Psoas muscle (tissue), 8 donors: ENCODE measurements around the gene ACAD9. TPM values are rescaled to one million over a fixed set of nuclear protein-coding genes. Genes with fewer than 3 reads are reported as not detected.
A peak's percentile ranks its signal among the peaks of the same experiment; 100 is the strongest.
"Not testable (repeated sequence)": the region's sequence is repeated elsewhere in the genome, so short reads cannot be mapped to it uniquely, and the experiment has no call there.

Experiments used
- ATAC-seq, 4 donors: fragments of 200-7000 bp; cut with Tn5 transposase; one replicate each; pipeline ENCODE4 v1.9.1; 2020; ENCODE audit warnings: moderate library complexity in 3 of 4, mild to moderate bottlenecking in 2 of 4
- DNase-seq, 2 donors: peaks; one replicate each; pipeline ENCODE4 v3.0.0-alpha.2; 2020
- H3K27ac ChIP-seq: fragments of 200-600 bp; one replicate; pipeline ENCODE4 v1.8.0; 2022
- H3K27me3 ChIP-seq, 3 donors: fragments of 200-600 bp in 1 of 3; one replicate each; pipeline versions ENCODE4 v1.6.1 to v1.8.0; 2013 to 2022; ENCODE audit warnings: low read length in 2 of 3, mild to moderate bottlenecking in 2 of 3, moderate library complexity in 1 of 3; ENCODE audit not compliant: insufficient read depth in 3 of 3
- H3K36me3 ChIP-seq, 2 donors: fragments of 200-600 bp in 1 of 2; one replicate each; pipeline versions ENCODE4 v1.6.1 to v1.8.0; 2013 to 2022; ENCODE audit warnings: low read depth in 1 of 2, mild to moderate bottlenecking in 1 of 2, moderate library complexity in 1 of 2; ENCODE audit not compliant: insufficient read depth in 1 of 2
- H3K4me1 ChIP-seq: fragments of 200-600 bp; one replicate; pipeline ENCODE4 v1.8.0; 2022
- H3K4me3 ChIP-seq: fragments of 200-600 bp; one replicate; pipeline ENCODE4 v1.8.0; 2022; ENCODE audit warnings: mild to moderate bottlenecking
- H3K9me3 ChIP-seq: fragments of 200-600 bp; one replicate; pipeline ENCODE4 v1.8.0; 2022
- WGBS, 3 donors: extraction: QIAGEN DNeasy Blood & Tissue Kit; methylation state at CpG; one replicate each; pipeline versions ENCODE4 v1.1.6 to v1.1.7; 2013; 5-methylcytosine and 5-hydroxymethylcytosine counted together
- intact Hi-C, 2 donors: fragments of 100-400 bp; cut with DNase I; formaldehyde crosslinking; loops; one replicate each; pipeline versions ENCODE4 v1.11.0 to v1.14.2; 2022
- long read RNA-seq, 2 donors: library from polyadenylated mRNA; unstranded; transcript quantifications; one replicate each; pipeline ENCODE4 v2.0.0, GENCODE V29; 2021
- polyA plus RNA-seq, 3 donors: library from polyadenylated mRNA; stranded (reverse); fragments of 200-250 nt; gene quantifications; one replicate each; pipeline ENCODE4 v1.2.3, GENCODE V29; 2013
- total RNA-seq, 4 donors: library from RNA; stranded (reverse); fragmentation: NEBNext Ultra II Directional in 2 of 4; extraction: Animal tissue kit (Norgen Biotek cat#: 25700) in 2 of 4; gene quantifications; one replicate each; pipeline versions ENCODE4 v1.2.1 to v1.2.4, GENCODE V29; 2021 to 2023
- TF ChIP-seq, protein P1 (sequence below): fragments of 200-600 bp; IDR thresholded peaks from one replicate; pipeline ENCODE4 v1.8.0; 2022; ENCODE audit warnings: antibody characterized with exemption
- donor health status: healthy with polysubstance abuse.
- donor health status: DM: no; HTN: no; CAD: no; lungs with moderate emphysema.
- donor health status: Bipolar disorder and iron deficiency.
- donor health status: healthy.
- donor health status: DM: yes; HTN: yes; CAD: no.
- donor health status: DM: no; HTN: no; CAD: no.
- donor health status: DM: no; HTN: no; CAD: no.
- donor health status: DM: yes; HTN: yes; CAD: no.

ACAD9 gene
- total RNA-seq, result 10 to 100 TPM; 23.9 to 47.8 (median 32.6) TPM
- 10 to 100 TPM; 17.0 to 30.0 (median 23.4) TPM for polyA plus RNA-seq
- long read RNA-seq, donor 1, transcript ACAD9-201 (18 exons, 2,454 nt), result major isoform, 14 of 21 reads
- long read RNA-seq, donor 1, partial matches to known transcripts, result 1 of 21 reads
- long read RNA-seq, donor 1, other reads (novel, unspliced or antisense), result 5 of 21 reads
- long read RNA-seq, donor 2, transcript ACAD9-201 (18 exons, 2,454 nt), result major isoform, 36 of 63 reads
- long read RNA-seq, donor 2, partial matches to known transcripts, result 10 of 63 reads
- long read RNA-seq, donor 2, other reads (novel, unspliced or antisense), result 14 of 63 reads

DNA sequence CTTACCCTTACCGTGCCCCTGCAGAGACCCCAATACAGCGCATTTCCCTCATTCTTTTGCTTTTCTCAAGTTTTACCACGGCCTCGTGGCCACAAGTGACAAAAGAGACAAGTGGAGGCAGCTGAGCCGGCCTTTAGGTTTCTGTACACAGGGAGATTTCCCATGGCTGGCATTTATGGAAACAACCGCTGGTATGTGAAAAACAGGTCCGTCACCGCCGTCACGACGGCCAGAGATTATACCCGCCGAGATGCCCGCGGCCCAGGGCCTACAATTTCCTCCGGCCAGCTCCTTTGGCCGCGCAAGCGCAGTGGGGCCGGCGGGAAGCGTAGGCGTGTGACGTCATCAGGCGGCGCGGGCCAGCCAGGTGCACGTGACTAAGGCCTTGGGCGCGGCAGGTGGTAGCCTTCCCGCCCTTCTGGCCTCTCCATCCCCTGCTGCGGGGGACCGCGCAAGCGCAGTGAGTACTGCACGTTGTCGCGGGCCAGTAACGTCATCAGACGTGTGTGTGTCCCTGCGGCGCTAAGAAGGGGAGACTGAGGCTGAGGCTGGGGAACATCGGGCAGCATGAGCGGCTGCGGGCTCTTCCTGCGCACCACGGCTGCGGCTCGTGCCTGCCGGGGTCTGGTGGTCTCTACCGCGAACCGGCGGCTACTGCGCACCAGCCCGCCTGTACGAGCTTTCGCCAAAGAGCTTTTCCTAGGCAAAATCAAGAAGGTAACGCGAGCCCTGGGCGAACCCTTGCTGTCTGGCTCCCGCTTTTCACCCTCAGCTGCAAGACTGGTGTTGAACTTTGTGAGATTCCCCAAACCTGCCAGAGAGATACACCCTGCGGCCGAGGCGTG is at the start of gene ACAD9:
TSS of gene ACAD9 (plus strand) at position 496 of the 845 bp plus-strand sequence. CDS start at position 568, 72 bp downstream.
- H3K36me3 ChIP-seq, result peaks cover 4 to 9% of the 10 kb centered on the region in 2 donors
- peak within 1 kb of the TSS; percentile 93 for H3K4me3 ChIP-seq
- intact Hi-C loops, result loop anchor here (1.0 to 5.0 kb wide), 3 partner anchors 34 to 197 kb away; no protein-coding TSS in a partner anchor
- peak; percentile 97 to 99 for DNase-seq
- H3K9me3 ChIP-seq, result no peaks in the 10 kb centered on the region
- WGBS, 3 donors, result 0 to 1% (median 0%) methylated on average over 64 to 65 of the region's 65 CpGs
- peak within 1 kb of the TSS; percentile 97 for H3K27ac ChIP-seq
- H3K4me1 ChIP-seq, result peaks cover 44% of the 10 kb centered on the region
- no peaks in the 10 kb centered on the region for H3K27me3 ChIP-seq
- peak; percentile 91 to 96 (median 94) for ATAC-seq
- TF ChIP-seq, protein P1, sequence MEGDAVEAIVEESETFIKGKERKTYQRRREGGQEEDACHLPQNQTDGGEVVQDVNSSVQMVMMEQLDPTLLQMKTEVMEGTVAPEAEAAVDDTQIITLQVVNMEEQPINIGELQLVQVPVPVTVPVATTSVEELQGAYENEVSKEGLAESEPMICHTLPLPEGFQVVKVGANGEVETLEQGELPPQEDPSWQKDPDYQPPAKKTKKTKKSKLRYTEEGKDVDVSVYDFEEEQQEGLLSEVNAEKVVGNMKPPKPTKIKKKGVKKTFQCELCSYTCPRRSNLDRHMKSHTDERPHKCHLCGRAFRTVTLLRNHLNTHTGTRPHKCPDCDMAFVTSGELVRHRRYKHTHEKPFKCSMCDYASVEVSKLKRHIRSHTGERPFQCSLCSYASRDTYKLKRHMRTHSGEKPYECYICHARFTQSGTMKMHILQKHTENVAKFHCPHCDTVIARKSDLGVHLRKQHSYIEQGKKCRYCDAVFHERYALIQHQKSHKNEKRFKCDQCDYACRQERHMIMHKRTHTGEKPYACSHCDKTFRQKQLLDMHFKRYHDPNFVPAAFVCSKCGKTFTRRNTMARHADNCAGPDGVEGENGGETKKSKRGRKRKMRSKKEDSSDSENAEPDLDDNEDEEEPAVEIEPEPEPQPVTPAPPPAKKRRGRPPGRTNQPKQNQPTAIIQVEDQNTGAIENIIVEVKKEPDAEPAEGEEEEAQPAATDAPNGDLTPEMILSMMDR, result no peak

DNA sequence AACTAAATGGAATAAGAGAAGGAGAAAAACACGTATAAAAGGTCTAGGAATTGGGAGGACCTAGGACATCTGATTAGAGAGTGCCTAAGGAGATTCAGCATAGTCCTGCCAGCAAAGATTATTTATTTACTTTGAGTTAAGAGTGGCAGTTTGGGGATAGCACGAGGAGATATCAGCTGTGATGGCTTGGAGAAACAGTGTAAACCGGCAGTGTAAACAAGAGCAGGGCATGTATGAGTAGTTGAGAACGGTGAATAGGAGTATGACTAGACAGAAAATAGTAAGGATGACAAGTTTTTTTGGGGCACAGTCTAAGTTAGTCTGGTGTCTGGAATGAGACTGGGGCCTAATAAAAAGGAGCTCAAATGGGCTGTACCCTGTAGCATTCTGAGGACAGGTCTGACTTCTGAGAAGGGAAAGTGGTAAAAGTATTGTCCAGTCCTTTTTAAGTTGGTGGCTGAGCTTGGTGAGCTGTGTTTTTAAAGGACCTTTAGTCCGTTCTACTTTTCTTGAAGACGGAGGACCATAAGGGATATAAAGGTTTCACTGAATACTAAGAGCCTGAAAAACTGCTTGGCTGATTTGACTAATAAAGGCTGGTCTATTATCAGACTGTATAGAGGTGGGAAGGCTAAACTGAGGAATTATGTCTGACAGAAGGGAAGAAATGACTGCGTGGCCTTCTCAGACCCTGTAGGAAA is 49.3 kb upstream of the ACAD9 start:
- H3K36me3 ChIP-seq, H3K27me3 ChIP-seq, H3K27ac ChIP-seq, DNase-seq, H3K4me3 ChIP-seq, H3K4me1 ChIP-seq, intact Hi-C loops, H3K9me3 ChIP-seq, ATAC-seq: not testable (repeated sequence)
- 85 to 91% (median 88%) methylated on average over 7 of the region's 7 CpGs for WGBS, 3 donors

GRCh38 chr3:128830762-128831161 is 48.7 kb upstream of the ACAD9 start:
- H3K4me1 ChIP-seq, H3K27me3 ChIP-seq, intact Hi-C loops, DNase-seq, H3K9me3 ChIP-seq, H3K27ac ChIP-seq, ATAC-seq, H3K4me3 ChIP-seq, H3K36me3 ChIP-seq: not testable (repeated sequence)
- 76 to 78% (median 77%) methylated on average over 5 of the region's 5 CpGs for WGBS, 3 donors

DNA sequence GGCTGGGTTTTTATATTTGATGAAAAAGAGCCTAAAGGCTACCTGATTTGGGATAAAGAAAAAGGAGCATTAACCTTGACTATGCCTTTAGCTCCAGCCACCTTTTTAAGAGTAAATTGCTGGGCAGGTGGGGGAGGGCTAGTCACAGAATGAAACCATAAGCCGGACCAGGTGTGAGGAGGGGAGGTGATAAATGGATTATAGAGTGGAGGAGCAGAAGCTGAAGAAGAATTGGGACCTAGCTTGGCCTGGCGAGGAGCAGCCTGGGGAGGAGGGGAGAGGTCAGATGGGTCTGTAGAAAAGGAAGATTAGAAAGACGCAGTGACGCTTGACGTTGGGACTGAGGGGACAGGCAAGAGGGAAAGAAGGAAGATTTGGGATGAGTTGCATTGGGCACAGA is 46.4 kb upstream of the ACAD9 start:
- H3K27ac ChIP-seq, H3K9me3 ChIP-seq, H3K36me3 ChIP-seq, ATAC-seq, H3K4me3 ChIP-seq, DNase-seq, H3K4me1 ChIP-seq, intact Hi-C loops, H3K27me3 ChIP-seq: not testable (repeated sequence)
- 90 to 92% (median 91%) methylated on average over 5 of the region's 5 CpGs for WGBS, 3 donors

- no peak for DNase-seq
- H3K27ac ChIP-seq, result no peak overlapping the region
- H3K36me3 ChIP-seq, result no peaks in the 10 kb centered on the region
- 85 to 89% (median 86%) methylated on average over 4 of the region's 4 CpGs for WGBS, 3 donors
- TF ChIP-seq, protein P1, result no peak
- no peak for ATAC-seq
- no peaks in the 10 kb centered on the region for H3K4me1 ChIP-seq
- H3K27me3 ChIP-seq, result no peaks in the 10 kb centered on the region
- intact Hi-C loops, result no loop called here
- H3K9me3 ChIP-seq, result no peaks in the 10 kb centered on the region
- H3K4me3 ChIP-seq, result no peak overlapping the region
Observed at GRCh38 chr3:128835096-128835495, 44.3 kb upstream of the ACAD9 start.
